Endothelial cell of umbilical vein (primary cell): Measurements from ENCODE around the gene CCL7. TPM values are rescaled to one million over a fixed set of nuclear protein-coding genes. Genes with fewer than 3 reads are reported as not detected.

ENCODE experiments used
- BruUV-seq: library from RNA; stranded (reverse); fragments of 400-500 nt; replicated peaks from 2 replicates; lab custom pipeline; 2021; lab: Mats Ljungman, UMichigan
- CTCF ChIA-PET: fragments of 300-600, 350-600 bp; sonication (Branson Sonifier 250); formaldehyde crosslinking; loops from one replicate; lab custom pipeline; 2021; ENCODE audit warnings: antibody characterized with exemption, inconsistent platforms; lab: Charles Lee
- POLR2A ChIA-PET: fragments of 300-600, 350-600 bp; sonication (Branson Sonifier 250); formaldehyde crosslinking; loops from one replicate; lab custom pipeline; 2021; ENCODE audit warnings: antibody characterized with exemption, inconsistent platforms; lab: Charles Lee
- DNase-seq: peaks from one replicate; pipeline ENCODE4 v3.0.0-alpha.2; 2011; ENCODE audit warnings: low read depth, low spot score
- FAIRE-seq: peaks from 2 replicates; lab custom pipeline; 2011; peaks lifted over from hg19 to GRCh38; lab: Jason Lieb, UNC
- H2AFZ ChIP-seq: 2 replicates; pipeline ENCODE4 v1.6.0; 2012; ENCODE audit warnings: low read depth, low read length, control low read depth, inconsistent platforms
- H3K27ac ChIP-seq: 2 replicates; pipeline ENCODE4 v1.5.1; 2011; ENCODE audit warnings: low read depth, mild to moderate bottlenecking, control low read depth, low read length, moderate library complexity; ENCODE audit not compliant: insufficient read depth
- H3K27me3 ChIP-seq, 2 experiments: 2 replicates each; pipeline versions ENCODE4 v1.6.0 to v1.6.1; 2011; ENCODE audit warnings: low read length in 2 of 2, mixed read lengths in 1 of 2; ENCODE audit not compliant: control insufficient read depth in 2 of 2, insufficient read depth in 2 of 2
- H3K36me3 ChIP-seq, 2 experiments: 2 replicates in 1 of 2; 3 replicates in 1 of 2; pipeline ENCODE4 v1.5.1; 2011; ENCODE audit warnings: low read length in 2 of 2, mild to moderate bottlenecking in 1 of 2, moderate library complexity in 1 of 2; ENCODE audit not compliant: control insufficient read depth in 2 of 2, insufficient read depth in 2 of 2; ENCODE audit errors: extremely low read depth in 1 of 2
- H3K4me1 ChIP-seq: 3 replicates; pipeline ENCODE4 v1.5.1; 2011; ENCODE audit warnings: mild to moderate bottlenecking, low read length; ENCODE audit not compliant: control insufficient read depth, insufficient read depth; ENCODE audit errors: extremely low read depth
- H3K4me2 ChIP-seq: 2 replicates; pipeline ENCODE4 v1.6.1; 2011; ENCODE audit warnings: low read length, control low read depth, mixed read lengths; ENCODE audit not compliant: insufficient read depth
- H3K4me3 ChIP-seq, 3 experiments: fragments of 200-600 bp in 1 of 3; sonication (generic), shearing (Covaris generic) in 1 of 3; replicated peaks in 1 of 3; 2 replicates each; pipeline ENCODE4 v1.5.1; 2011 to 2016; ENCODE audit warnings: control low read depth in 3 of 3, low read length in 3 of 3, mild to moderate bottlenecking in 2 of 3, inconsistent platforms in 1 of 3, low read depth in 1 of 3, moderate library complexity in 1 of 3; ENCODE audit not compliant: insufficient read depth in 1 of 3
- H3K79me2 ChIP-seq: 2 replicates; pipeline ENCODE4 v1.6.0; 2012; ENCODE audit warnings: low read length, inconsistent platforms; ENCODE audit not compliant: control insufficient read depth, insufficient read depth
- H3K9ac ChIP-seq: replicated peaks from 2 replicates; pipeline ENCODE3; 2011; ENCODE audit warnings: low read length, control low read depth; ENCODE audit not compliant: insufficient read depth; ENCODE audit errors: extremely low read depth
- H3K9me1 ChIP-seq: replicated peaks from 3 replicates; pipeline ENCODE4 v1.6.0; 2011; ENCODE audit warnings: mild to moderate bottlenecking, low read length; ENCODE audit not compliant: control insufficient read depth, insufficient read depth; ENCODE audit errors: extremely low read depth
- H3K9me3 ChIP-seq: replicated peaks from 2 replicates; pipeline ENCODE4 v1.5.1; 2012; ENCODE audit warnings: low read length, inconsistent platforms; ENCODE audit not compliant: control insufficient read depth, insufficient read depth
- H4K20me1 ChIP-seq: replicated peaks from 2 replicates; pipeline ENCODE3; 2011; ENCODE audit warnings: mild to moderate bottlenecking, low read length; ENCODE audit not compliant: control insufficient read depth, insufficient read depth; ENCODE audit errors: extremely low read depth
- EZH2 ChIP-seq: IDR thresholded peaks from 2 replicates; pipeline ENCODE4 v1.6.1; 2012; ENCODE audit warnings: borderline replicate concordance, low read depth, mild to moderate bottlenecking, moderate library complexity, low read length, inconsistent platforms; ENCODE audit not compliant: severe bottlenecking
- FOS ChIP-seq: IDR thresholded peaks from 2 replicates; pipeline ENCODE4 v1.6.1; 2011; ENCODE audit warnings: mild to moderate bottlenecking, low read length, moderate library complexity, borderline replicate concordance; ENCODE audit not compliant: insufficient read depth
- GATA2 ChIP-seq: IDR thresholded peaks from 2 replicates; pipeline ENCODE4 v1.7.0; 2011; ENCODE audit warnings: low read depth, mild to moderate bottlenecking, moderate library complexity, mixed read lengths, low read length; ENCODE audit not compliant: insufficient read length, insufficient read depth
- JUN ChIP-seq: IDR thresholded peaks from 2 replicates; pipeline ENCODE4 v1.6.1; 2011; ENCODE audit warnings: borderline replicate concordance, low read depth; ENCODE audit not compliant: insufficient read length, insufficient read depth
- MAX ChIP-seq: IDR thresholded peaks from 2 replicates; pipeline ENCODE4 v1.6.1; 2011; ENCODE audit not compliant: insufficient read depth, insufficient read length
- MYC ChIP-seq: IDR thresholded peaks from one replicate; pipeline ENCODE4 v1.6.1; 2011; ENCODE audit warnings: mild to moderate bottlenecking, low read depth, low read length
- POLR2A ChIP-seq: IDR thresholded peaks from 2 replicates; pipeline ENCODE4 v1.6.1; 2012; ENCODE audit warnings: low read depth, mild to moderate bottlenecking, control low read depth, low read length
- dilution Hi-C: fragments of 300-500 bp; cut with MboI; formaldehyde crosslinking; loops from one replicate; pipeline ENCODE4 v1.15.0; 2019; ENCODE audit warnings: low sequenced_read_pairs; ENCODE audit not compliant: extremely low pct_ligation_motif_present
- intact Hi-C: fragments of 100-400 bp; cut with micrococcal nuclease; formaldehyde crosslinking; loops from one replicate; pipeline ENCODE4 v1.10.0; 2022
- polyA plus RNA-seq, 4 experiments: library from polyadenylated mRNA; depleted of rRNA in 3 of 4; stranded (reverse) in 3 of 4; unstranded in 1 of 4; fragments of >200 nt; gene quantifications; 2 replicates each; pipeline versions ENCODE4 v1.2.1 to v1.2.3, GENCODE V29; 2011 to 2012; ENCODE audit warnings: missing spikeins in 1 of 4
- total RNA-seq: library from RNA; stranded (reverse); gene quantifications from 2 replicates; pipeline ENCODE4 v1.2.3, GENCODE V29; 2021
- TF ChIP-seq, protein P1 (sequence below), 2 donors: IDR thresholded peaks; 1 replicate in 1 of 2; 2 replicates in 1 of 2; pipeline ENCODE4 v1.5.1; 2011; ENCODE audit warnings: low read length in 2 of 2, mild to moderate bottlenecking in 2 of 2, moderate library complexity in 2 of 2, control low read depth in 1 of 2, inconsistent platforms in 1 of 2, low read depth in 1 of 2; ENCODE audit not compliant: insufficient read depth in 1 of 2; ENCODE audit errors: extremely low read depth in 1 of 2

Gene CCL7
- total and polyA plus RNA-seq, 2 donors (not counting 3 experiments of a cell fraction or from before 2014, with no cell fraction given) = 0.25 TPM; not detected in 1

DNA sequence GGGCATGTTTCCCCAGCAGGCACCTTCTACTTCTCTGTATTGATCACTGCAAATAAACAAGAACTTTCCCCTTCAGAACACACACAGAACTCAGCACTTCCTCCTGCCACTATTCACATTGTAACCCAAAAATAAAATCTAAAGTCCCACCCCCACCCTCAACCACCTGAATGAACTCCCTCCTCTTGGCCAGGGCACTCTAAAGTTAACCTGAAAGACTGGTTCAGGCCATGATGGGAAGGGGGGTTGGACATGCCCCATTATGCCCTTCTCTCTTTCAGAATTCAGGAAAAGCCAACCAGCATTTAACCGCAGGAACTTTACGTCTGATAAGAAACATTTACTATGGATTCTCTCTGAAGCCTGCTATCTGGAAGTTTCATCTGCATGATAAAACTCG is 42.3 kb upstream of the CCL7 start:
- Histone ChIP-seq H3K36me3 (no peaks in the 10 kb centered on the region), H4K20me1 (no peaks in the 10 kb centered on the region), H3K4me1 (no peaks in the 10 kb centered on the region), H3K9ac (no peak overlapping the region), H2AFZ (no peak overlapping the region), H3K9me1 (no peaks in the 10 kb centered on the region), H3K4me2 (no peak overlapping the region), H3K27me3 (peaks cover 4 to 10% of the 10 kb centered on the region in 2 experiments), H3K79me2 (no peaks in the 10 kb centered on the region), H3K27ac (no peak overlapping the region), H3K9me3 (no peaks in the 10 kb centered on the region), H3K4me3 (no peak overlapping the region)
- BruUV-seq = no TSS peak
- FAIRE-seq (no peak), DNase-seq (no peak)
- intact Hi-C loops = no loop called here
- ChIA-PET POLR2A (no interaction called here), CTCF (interaction anchor here (0.7 to 1.8 kb wide), 3 partner anchors 8 to 27 kb away, joined by 3 to 7 read pairs (median 3); no protein-coding TSS in a partner anchor)
- dilution Hi-C loops = no loop called here
- TF ChIP-seq, protein P1, sequence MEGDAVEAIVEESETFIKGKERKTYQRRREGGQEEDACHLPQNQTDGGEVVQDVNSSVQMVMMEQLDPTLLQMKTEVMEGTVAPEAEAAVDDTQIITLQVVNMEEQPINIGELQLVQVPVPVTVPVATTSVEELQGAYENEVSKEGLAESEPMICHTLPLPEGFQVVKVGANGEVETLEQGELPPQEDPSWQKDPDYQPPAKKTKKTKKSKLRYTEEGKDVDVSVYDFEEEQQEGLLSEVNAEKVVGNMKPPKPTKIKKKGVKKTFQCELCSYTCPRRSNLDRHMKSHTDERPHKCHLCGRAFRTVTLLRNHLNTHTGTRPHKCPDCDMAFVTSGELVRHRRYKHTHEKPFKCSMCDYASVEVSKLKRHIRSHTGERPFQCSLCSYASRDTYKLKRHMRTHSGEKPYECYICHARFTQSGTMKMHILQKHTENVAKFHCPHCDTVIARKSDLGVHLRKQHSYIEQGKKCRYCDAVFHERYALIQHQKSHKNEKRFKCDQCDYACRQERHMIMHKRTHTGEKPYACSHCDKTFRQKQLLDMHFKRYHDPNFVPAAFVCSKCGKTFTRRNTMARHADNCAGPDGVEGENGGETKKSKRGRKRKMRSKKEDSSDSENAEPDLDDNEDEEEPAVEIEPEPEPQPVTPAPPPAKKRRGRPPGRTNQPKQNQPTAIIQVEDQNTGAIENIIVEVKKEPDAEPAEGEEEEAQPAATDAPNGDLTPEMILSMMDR (IDR thresholded peaks at IDR 0.05; ENCODE audit: extremely low read depth in 1 of 2, insufficient read depth in 1 of 2, low read depth in 1 of 2, low read length in 2 of 2) = no peak
- TF ChIP-seq MYC = no peak
- TF ChIP-seq POLR2A = no peak
- TF ChIP-seq FOS = no peak
- no peak for TF ChIP-seq EZH2
- TF ChIP-seq JUN = no peak
- TF ChIP-seq MAX = no peak
- no peak for TF ChIP-seq GATA2
